CD8-positive, alpha-beta memory T cell (primary cell): ENCODE measurements around the gene MBTD1. TPM values are rescaled to one million over a fixed set of nuclear protein-coding genes. Genes with fewer than 3 reads are reported as not detected.

Experiments
- CTCF ChIA-PET: fragments of 350-600 bp; sonication (Branson Sonifier 250); formaldehyde crosslinking; loops from one replicate; lab custom pipeline; 2021; ENCODE audit warnings: antibody characterized with exemption; lab: Charles Lee
- POLR2A ChIA-PET: fragments of 350-600 bp; sonication (Branson Sonifier 250); formaldehyde crosslinking; loops from one replicate; lab custom pipeline; 2021; ENCODE audit warnings: antibody characterized with exemption; lab: Charles Lee
- DNase-seq, 5 donors: peaks; one replicate each; pipeline versions ENCODE4 v3.0.0 to v3.0.0-alpha.2; 2020 to 2022; ENCODE audit warnings: mixed read lengths in 1 of 5
- H3K27ac ChIP-seq: one replicate; pipeline ENCODE4 v1.7.0; 2013; ENCODE audit warnings: low read depth, mild to moderate bottlenecking, low read length, moderate library complexity
- H3K27me3 ChIP-seq: 2 replicates; pipeline ENCODE4 v1.7.0; 2013; ENCODE audit warnings: low read length, mild to moderate bottlenecking; ENCODE audit not compliant: insufficient read depth, poor library complexity, severe bottlenecking
- H3K36me3 ChIP-seq: 2 replicates; pipeline ENCODE4 v1.7.0; 2013; ENCODE audit warnings: mild to moderate bottlenecking, low read length, moderate library complexity; ENCODE audit not compliant: insufficient read depth
- H3K4me1 ChIP-seq: 2 replicates; pipeline ENCODE4 v1.7.0; 2013; ENCODE audit warnings: mild to moderate bottlenecking, low read length, moderate library complexity; ENCODE audit not compliant: insufficient read depth
- H3K4me3 ChIP-seq: 2 replicates; pipeline ENCODE4 v1.7.0; 2013; ENCODE audit warnings: mild to moderate bottlenecking, low read length
- H3K9me3 ChIP-seq: 2 replicates; pipeline ENCODE4 v1.7.0; 2013; ENCODE audit warnings: mild to moderate bottlenecking, low read length
- H3K27ac Mint-ChIP-seq, 8 donors: one replicate each; pipeline ENCODE4 v1.8.0; 2020 to 2021; ENCODE audit warnings: mixed read lengths in 8 of 8, mild to moderate bottlenecking in 6 of 8, inconsistent platforms in 3 of 8, moderate library complexity in 3 of 8
- H3K27me3 Mint-ChIP-seq, 2 donors: one replicate each; pipeline ENCODE4 v1.8.0; 2020 to 2021; ENCODE audit warnings: mixed read lengths in 2 of 2, mild to moderate bottlenecking in 1 of 2, moderate library complexity in 1 of 2
- H3K36me3 Mint-ChIP-seq, 3 donors: one replicate each; pipeline ENCODE4 v1.8.0; 2020 to 2021; ENCODE audit warnings: mixed read lengths in 3 of 3, inconsistent platforms in 1 of 3, mild to moderate bottlenecking in 1 of 3
- H3K4me1 Mint-ChIP-seq, 3 donors: one replicate each; pipeline ENCODE4 v1.8.0; 2020 to 2021; ENCODE audit warnings: mixed read lengths in 3 of 3, inconsistent platforms in 1 of 3, mild to moderate bottlenecking in 1 of 3
- H3K4me3 Mint-ChIP-seq, 7 donors: one replicate each; pipeline ENCODE4 v1.8.0; 2020 to 2021; ENCODE audit warnings: mixed read lengths in 7 of 7, mild to moderate bottlenecking in 6 of 7, moderate library complexity in 4 of 7, inconsistent platforms in 2 of 7
- H3K9me3 Mint-ChIP-seq, 5 donors: one replicate each; pipeline ENCODE4 v1.8.0; 2020 to 2022; ENCODE audit warnings: mixed read lengths in 5 of 5, mild to moderate bottlenecking in 3 of 5, moderate library complexity in 2 of 5, inconsistent platforms in 1 of 5
- polyA plus RNA-seq: library from polyadenylated mRNA; unstranded; fragments of 300-500 nt; fragmentation: Illumina TruSeq; gene quantifications from one replicate; pipeline ENCODE4 v1.2.3, GENCODE V29; 2021
- total RNA-seq, 2 experiments: library from RNA; stranded (reverse); gene quantifications; one replicate each; pipeline ENCODE4 v1.2.3, GENCODE V29; 2021

MBTD1 gene
- total and polyA plus RNA-seq, 3 experiments from 2014 or later, result 3.3 to 9.0 (median 8.8) TPM

GRCh38 chr17:51135956-51136355, 123.9 kb downstream of the MBTD1 start:
- ChIA-PET CTCF (interaction anchor here (1.4 kb wide), 1 partner anchor 17 kb away, joined by 5 read pairs; the partner anchor contains the start of gene NME1), POLR2A (no interaction called here)

GRCh38 chr17:51133365-51133764, 126.5 kb downstream of the MBTD1 start:
- no peaks in the 10 kb centered on the region for H3K36me3 ChIP-seq
- no peaks in the 10 kb centered on the region for H3K9me3 ChIP-seq
- ChIA-PET POLR2A (no interaction called here), CTCF (no interaction called here)
- no peaks in the 10 kb centered on the region for H3K27me3 ChIP-seq
- no peaks in the 10 kb centered on the region for H3K36me3 Mint-ChIP-seq
- no peak overlapping the region for H3K4me3 ChIP-seq
- no peak overlapping the region for H3K4me3 Mint-ChIP-seq
- H3K27me3 Mint-ChIP-seq, result peaks cover 0 to 6% of the 10 kb centered on the region in 2 donors
- H3K9me3 Mint-ChIP-seq, result peaks cover 0 to 2% (median 0%) of the 10 kb centered on the region in 5 donors
- DNase-seq, result no peak
- no peak overlapping the region for H3K27ac ChIP-seq
- no peaks in the 10 kb centered on the region for H3K4me1 ChIP-seq
- no peaks in the 10 kb centered on the region for H3K4me1 Mint-ChIP-seq
- no peak overlapping the region for H3K27ac Mint-ChIP-seq

More at GRCh38 chr17:51135956-51136355, 123.9 kb downstream of the MBTD1 start:
- Histone ChIP-seq H3K36me3 (no peaks in the 10 kb centered on the region), H3K9me3 (no peaks in the 10 kb centered on the region), H3K27ac (no peak overlapping the region), H3K4me1 (no peaks in the 10 kb centered on the region), H3K4me3 (no peak overlapping the region), H3K27me3 (no peaks in the 10 kb centered on the region)
- no peaks in the 10 kb centered on the region for H3K4me1 Mint-ChIP-seq
- H3K36me3 Mint-ChIP-seq, result no peaks in the 10 kb centered on the region
- DNase-seq, result no peak
- H3K4me3 Mint-ChIP-seq, result no peak overlapping the region
- peaks cover 0 to 2% (median 0%) of the 10 kb centered on the region in 5 donors for H3K9me3 Mint-ChIP-seq
- no peak overlapping the region for H3K27ac Mint-ChIP-seq
- peaks cover 0 to 6% of the 10 kb centered on the region in 2 donors for H3K27me3 Mint-ChIP-seq

- no peak overlapping the region for H3K4me3 ChIP-seq
- H3K36me3 ChIP-seq, result no peaks in the 10 kb centered on the region
- Mint-ChIP-seq H3K27me3 (peaks cover 0 to 6% of the 10 kb centered on the region in 2 donors), H3K27ac (no peak overlapping the region), H3K9me3 (peaks cover 0 to 2% (median 0%) of the 10 kb centered on the region in 5 donors), H3K36me3 (no peaks in the 10 kb centered on the region), H3K4me3 (no peak overlapping the region), H3K4me1 (no peaks in the 10 kb centered on the region)
- no peak overlapping the region for H3K27ac ChIP-seq
- H3K4me1 ChIP-seq, result no peaks in the 10 kb centered on the region
- no peaks in the 10 kb centered on the region for H3K27me3 ChIP-seq
- H3K9me3 ChIP-seq, result no peaks in the 10 kb centered on the region
- DNase-seq, result no peak
- CTCF ChIA-PET, result no interaction called here
- POLR2A ChIA-PET, result no interaction called here
Observed at GRCh38 chr17:51132964-51133319, 126.9 kb downstream of the MBTD1 start.

- Mint-ChIP-seq H3K4me1 (no peaks in the 10 kb centered on the region), H3K9me3 (no peaks in the 10 kb centered on the region), H3K4me3 (no peak overlapping the region), H3K36me3 (no peaks in the 10 kb centered on the region), H3K27me3 (peaks cover 2% of the 10 kb centered on the region in 2 donors), H3K27ac (no peak overlapping the region)
- ChIA-PET CTCF (interaction anchor here (1.4 to 2.6 kb wide), 2 partner anchors 25 kb away, joined by 4 to 8 read pairs; partner anchors contain the start of gene NME1), POLR2A (no interaction called here)
- H3K4me3 ChIP-seq, result no peak overlapping the region
- no peaks in the 10 kb centered on the region for H3K9me3 ChIP-seq
- H3K27me3 ChIP-seq, result no peaks in the 10 kb centered on the region
- H3K4me1 ChIP-seq, result no peaks in the 10 kb centered on the region
- no peak overlapping the region for H3K27ac ChIP-seq
- DNase-seq, result no peak
- no peaks in the 10 kb centered on the region for H3K36me3 ChIP-seq
Observed at GRCh38 chr17:51128076-51128475, 131.8 kb downstream of the MBTD1 start.

Other genes starting within 250 kb of the MBTD1 start
- gene SPAG9, start 139.2 kb downstream of the MBTD1 start, total RNA-seq, result 10 to 100 TPM; 40.6 to 43.0 TPM
- 10.5 TPM for gene SPAG9, start 139.2 kb downstream of the MBTD1 start, polyA plus RNA-seq
- gene NME1, start 106.5 kb downstream of the MBTD1 start, total RNA-seq, result 100 to 1,000 TPM; 401 to 404 TPM
- 61.2 TPM for gene NME1, start 106.5 kb downstream of the MBTD1 start, polyA plus RNA-seq
- gene NME2, start 93.6 kb downstream of the MBTD1 start, total RNA-seq, result 100 to 1,000 TPM; 926 to 930 TPM
- gene NME2, start 93.6 kb downstream of the MBTD1 start, polyA plus RNA-seq, result 286 TPM
- 10 to 100 TPM; 80.5 to 82.1 TPM for gene UTP18, start 497 bp upstream of the MBTD1 start, total RNA-seq
- gene UTP18, start 497 bp upstream of the MBTD1 start, polyA plus RNA-seq, result 50.4 TPM